Adrenal gland (tissue), 12 donors: ENCODE measurements around the gene CDKAL1. TPM values are rescaled to one million over a fixed set of nuclear protein-coding genes. Genes with fewer than 3 reads are reported as not detected.
"Not testable (repeated sequence)": the region's sequence is repeated elsewhere in the genome, so short reads cannot be mapped to it uniquely, and the experiment has no call there.

Source experiments
- DNase-seq, 7 donors: peaks; one replicate each; pipeline ENCODE4 v3.0.0-alpha.2; 2019 to 2020
- H3K27ac ChIP-seq, 5 donors: fragments of 200-600 bp; sonication (generic) in 4 of 5; 1 replicate in 3 of 5; 2 replicates in 2 of 5; pipeline versions ENCODE4 v1.5.1 to v1.8.0; 2016 to 2020; ENCODE audit warnings: mild to moderate bottlenecking in 1 of 5
- H3K27me3 ChIP-seq: fragments of 200-600 bp; 2 replicates; pipeline ENCODE4 v1.8.0; 2021
- H3K36me3 ChIP-seq, 2 donors: fragments of 200-600 bp; replicated peaks in 1 of 2; 1 replicate in 1 of 2; 2 replicates in 1 of 2; pipeline versions ENCODE4 v1.5.1 to v1.8.0; 2018 to 2022
- H3K4me1 ChIP-seq, 2 donors: fragments of 200-600 bp; replicated peaks in 1 of 2; 1 replicate in 1 of 2; 2 replicates in 1 of 2; pipeline versions ENCODE4 v1.5.1 to v1.8.0; 2018 to 2021
- H3K4me3 ChIP-seq, 4 donors: fragments of 200-600 bp; sonication (generic) in 3 of 4; one replicate each; pipeline ENCODE4 v1.5.1; 2016 to 2018
- H3K9me3 ChIP-seq, 3 donors: fragments of 200-600 bp; sonication (generic) in 1 of 3; replicated peaks in 1 of 3; 1 replicate in 2 of 3; 2 replicates in 1 of 3; pipeline versions ENCODE4 v1.5.1 to v1.8.0; 2016 to 2021
- CTCF ChIP-seq, 6 experiments: fragments of 450-650 bp in 4 of 6; fragments of 200-600 bp in 2 of 6; sonication (generic) in 1 of 6; IDR thresholded peaks; 1 replicate in 5 of 6; 2 replicates in 1 of 6; pipeline versions ENCODE4 v1.5.1 to v1.8.0; 2016 to 2021; ENCODE audit warnings: antibody characterized with exemption in 6 of 6, mild to moderate bottlenecking in 2 of 6, moderate library complexity in 1 of 6
- POLR2A ChIP-seq, 2 donors: fragments of 450-650 bp; IDR thresholded peaks; one replicate each; pipeline ENCODE4 v1.6.1; 2017; ENCODE audit warnings: antibody characterized with exemption in 2 of 2, mild to moderate bottlenecking in 2 of 2, moderate library complexity in 1 of 2
- WGBS, 4 donors: extraction: QIAGEN DNeasy Blood & Tissue Kit in 2 of 4; methylation state at CpG; one replicate each; pipeline versions ENCODE4 v1.1.5 to v1.1.7; 2013 to 2017; 5-methylcytosine and 5-hydroxymethylcytosine counted together
- intact Hi-C, 2 donors: fragments of 100-400 bp; cut with DNase I; formaldehyde crosslinking; loops; one replicate each; pipeline versions ENCODE4 v1.14.1 to v1.15.0; 2022 to 2023
- polyA plus RNA-seq, 3 donors: library from polyadenylated mRNA; stranded (reverse); fragments of 200-250 nt in 2 of 3; fragments of 350-450 nt in 1 of 3; fragmentation: Illumina TruSeq in 1 of 3; extraction: RNeasy Lipid Tissue Mini Kit (QIAGEN cat#74804) in 1 of 3; gene quantifications; one replicate each; pipeline ENCODE4 v1.2.3, GENCODE V29; 2013 to 2014
- total RNA-seq, 9 donors: library from RNA; depleted of rRNA in 4 of 9; stranded (reverse); fragments of >200 nt in 4 of 9; fragments of 120-200 nt in 1 of 9; fragmentation: NEBNext Ultra II Directional in 1 of 9; extraction: Animal tissue kit (Norgen Biotek cat#: 25700) in 1 of 9; gene quantifications; one replicate each; pipeline versions ENCODE4 v1.1.0 to v1.2.4, GENCODE V29; 2013 to 2023
- donor health status: healthy with polysubstance abuse.
- donor health status: Bipolar disorder and iron deficiency.
- donor health status: DM: yes; HTN: yes; CAD: no.
- donor health status: DM: no; HTN: no; CAD: no.
- donor health status: DM: no; HTN: no; CAD: no.
- donor health status: DM: yes; HTN: yes; CAD: no.

The CDKAL1 gene
- total and polyA plus RNA-seq, 12 donors = 3.9 to 21.1 (median 10.6) TPM

- no peaks in the 10 kb centered on the region for H3K36me3 ChIP-seq
- H3K27ac ChIP-seq = no peak overlapping the region
- no peaks in the 10 kb centered on the region for H3K9me3 ChIP-seq
- no peak overlapping the region for H3K4me3 ChIP-seq
- WGBS, 4 donors = 89 to 95% (median 89%) methylated on average over 3 of the region's 3 CpGs
- no peak for TF ChIP-seq CTCF (IDR thresholded peaks at IDR 0.05)
- TF ChIP-seq POLR2A (IDR thresholded peaks at IDR 0.05) = no peak
- intact Hi-C loops = no loop called here
- DNase-seq = no peak
- no peaks in the 10 kb centered on the region for H3K4me1 ChIP-seq
- H3K27me3 ChIP-seq = no peaks in the 10 kb centered on the region
Measured at GRCh38 chr6:21085211-21085610, 551.0 kb downstream of the CDKAL1 start.

GRCh38 chr6:21085643-21086042 is 551.4 kb downstream of the CDKAL1 start:
- H3K36me3 ChIP-seq = no peaks in the 10 kb centered on the region
- H3K27ac ChIP-seq = no peak overlapping the region
- H3K4me3 ChIP-seq = no peak overlapping the region
- TF ChIP-seq CTCF (IDR thresholded peaks at IDR 0.05) = no peak
- TF ChIP-seq POLR2A (IDR thresholded peaks at IDR 0.05) = no peak
- H3K27me3 ChIP-seq = no peaks in the 10 kb centered on the region
- WGBS, 4 donors = 89 to 95% (median 92%) methylated on average over 3 of the region's 3 CpGs
- no peak for DNase-seq
- no peaks in the 10 kb centered on the region for H3K9me3 ChIP-seq
- intact Hi-C loops = no loop called here
- H3K4me1 ChIP-seq = no peaks in the 10 kb centered on the region

- WGBS, 4 donors = 95 to 100% (median 97%) methylated on average over 4 of the region's 4 CpGs
- Histone ChIP-seq H3K4me3 (no peak overlapping the region), H3K27me3 (no peaks in the 10 kb centered on the region), H3K27ac (no peak overlapping the region), H3K4me1 (no peaks in the 10 kb centered on the region), H3K9me3 (no peaks in the 10 kb centered on the region), H3K36me3 (no peaks in the 10 kb centered on the region)
- TF ChIP-seq CTCF (IDR thresholded peaks at IDR 0.05) = no peak
- no peak for TF ChIP-seq POLR2A (IDR thresholded peaks at IDR 0.05)
- intact Hi-C loops = no loop called here
- no peak for DNase-seq
Measured at GRCh38 chr6:21087188-21087587, 552.9 kb downstream of the CDKAL1 start.

- DNase-seq = no peak
- TF ChIP-seq CTCF (IDR thresholded peaks at IDR 0.05) = no peak
- no peak for TF ChIP-seq POLR2A (IDR thresholded peaks at IDR 0.05)
- intact Hi-C loops = no loop called here
Measured at GRCh38 chr6:21091411-21091810, 557.2 kb downstream of the CDKAL1 start.

GRCh38 chr6:21092231-21092772 is 558.0 kb downstream of the CDKAL1 start:
- WGBS, 4 donors = 94 to 97% (median 95%) methylated on average over 6 of the region's 6 CpGs
- H3K36me3 ChIP-seq, H3K4me1 ChIP-seq, intact Hi-C loops, H3K27me3 ChIP-seq, H3K27ac ChIP-seq, H3K4me3 ChIP-seq, H3K9me3 ChIP-seq, DNase-seq: not testable (repeated sequence)

More at GRCh38 chr6:21091411-21091810, 557.2 kb downstream of the CDKAL1 start:
- no peaks in the 10 kb centered on the region for H3K9me3 ChIP-seq
- no peaks in the 10 kb centered on the region for H3K36me3 ChIP-seq
- H3K27me3 ChIP-seq = no peaks in the 10 kb centered on the region
- 91 to 100% (median 96%) methylated on average over 2 of the region's 2 CpGs for WGBS, 4 donors
- H3K4me3 ChIP-seq = no peak overlapping the region
- no peak overlapping the region for H3K27ac ChIP-seq
- no peaks in the 10 kb centered on the region for H3K4me1 ChIP-seq
